GM12801 (cell line): ENCODE data around the gene RASL12.

Experiments
- TF ChIP-seq, protein P1 (sequence below): IDR thresholded peaks from one replicate; pipeline ENCODE4 v1.5.1; 2011; ENCODE audit warnings: control low read depth; ENCODE audit not compliant: insufficient read length; ENCODE audit errors: extremely low read depth

RASL12 gene

GRCh38 chr15:65032801-65033537, 34.8 kb downstream of the RASL12 start:
- TF ChIP-seq, protein P1, sequence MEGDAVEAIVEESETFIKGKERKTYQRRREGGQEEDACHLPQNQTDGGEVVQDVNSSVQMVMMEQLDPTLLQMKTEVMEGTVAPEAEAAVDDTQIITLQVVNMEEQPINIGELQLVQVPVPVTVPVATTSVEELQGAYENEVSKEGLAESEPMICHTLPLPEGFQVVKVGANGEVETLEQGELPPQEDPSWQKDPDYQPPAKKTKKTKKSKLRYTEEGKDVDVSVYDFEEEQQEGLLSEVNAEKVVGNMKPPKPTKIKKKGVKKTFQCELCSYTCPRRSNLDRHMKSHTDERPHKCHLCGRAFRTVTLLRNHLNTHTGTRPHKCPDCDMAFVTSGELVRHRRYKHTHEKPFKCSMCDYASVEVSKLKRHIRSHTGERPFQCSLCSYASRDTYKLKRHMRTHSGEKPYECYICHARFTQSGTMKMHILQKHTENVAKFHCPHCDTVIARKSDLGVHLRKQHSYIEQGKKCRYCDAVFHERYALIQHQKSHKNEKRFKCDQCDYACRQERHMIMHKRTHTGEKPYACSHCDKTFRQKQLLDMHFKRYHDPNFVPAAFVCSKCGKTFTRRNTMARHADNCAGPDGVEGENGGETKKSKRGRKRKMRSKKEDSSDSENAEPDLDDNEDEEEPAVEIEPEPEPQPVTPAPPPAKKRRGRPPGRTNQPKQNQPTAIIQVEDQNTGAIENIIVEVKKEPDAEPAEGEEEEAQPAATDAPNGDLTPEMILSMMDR = no peak

- TF ChIP-seq, protein P1 = no peak
Measured at GRCh38 chr15:65029736-65030208, 38.0 kb downstream of the RASL12 start.

- TF ChIP-seq, protein P1 = no peak
Measured at GRCh38 chr15:65028921-65029735, 38.7 kb downstream of the RASL12 start, which contains the start of gene MTFMT. TSS of gene MTFMT (minus strand) at chr15:65029639. CDS start at chr15:65029613, 26 bp downstream.

DNA sequence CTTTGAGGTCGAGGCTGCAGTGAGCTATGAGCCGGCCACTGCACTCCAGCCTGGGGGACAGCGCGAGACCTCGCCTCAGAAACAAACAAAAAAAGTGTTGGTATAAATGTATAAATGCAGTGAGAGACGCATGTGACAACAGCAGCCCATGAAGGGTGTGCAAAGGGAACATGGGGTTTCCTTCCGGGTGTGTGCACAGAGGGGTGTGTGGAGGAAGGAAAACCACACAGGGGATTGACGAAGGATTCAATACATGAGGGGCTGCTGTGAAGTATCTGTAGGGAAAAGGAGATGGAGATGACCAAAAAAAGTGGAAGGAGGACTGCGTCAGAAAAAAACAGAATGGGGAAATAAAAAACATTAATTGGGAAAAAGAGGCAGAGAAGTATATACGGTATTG, 39.5 kb downstream of the RASL12 start:
- TF ChIP-seq, protein P1 = no peak

DNA sequence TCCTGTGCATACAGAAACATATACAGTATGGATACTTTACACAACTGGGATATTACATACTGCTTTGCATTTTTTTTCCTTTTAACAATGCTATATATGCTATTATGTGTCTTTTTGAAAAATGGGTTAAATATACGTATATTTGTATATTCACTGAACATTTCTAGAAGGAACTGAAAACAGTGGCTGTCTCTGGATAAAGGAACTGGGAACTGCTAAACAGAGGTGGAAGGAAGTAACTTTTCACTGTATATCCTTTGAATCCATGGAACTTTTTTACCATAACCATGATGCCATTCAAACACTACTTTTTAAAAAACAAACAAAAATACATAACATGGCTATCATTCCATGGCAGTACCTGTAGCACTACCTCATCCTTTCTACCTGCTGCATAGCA, 40.2 kb downstream of the RASL12 start:
- TF ChIP-seq, protein P1 = no peak

GRCh38 chr15:65026756-65027155, 41.0 kb downstream of the RASL12 start:
- TF ChIP-seq, protein P1 = no peak

DNA sequence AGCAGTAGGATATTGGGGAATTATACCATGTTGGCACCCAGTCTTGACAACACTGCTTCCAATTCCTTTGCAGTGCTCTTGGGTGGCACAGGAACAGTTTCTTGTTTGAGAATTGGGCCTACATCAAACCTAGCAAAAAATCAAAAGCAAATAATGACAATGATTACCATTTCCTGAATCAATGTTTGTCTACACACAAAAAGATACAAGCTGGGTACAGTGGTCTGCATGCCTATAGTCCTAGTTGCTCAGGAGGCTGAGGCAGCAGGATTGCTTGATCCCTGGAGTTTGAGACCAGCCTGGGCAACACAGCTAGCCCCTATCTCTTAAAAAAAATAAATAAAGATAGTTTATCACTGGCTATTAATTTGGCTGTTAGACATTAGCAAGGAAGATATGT, 46.3 kb downstream of the RASL12 start:
- TF ChIP-seq, protein P1 = no peak
